Suprapubic skin (tissue), 4 donors: Measurements from ENCODE around the gene TTC21A. TPM values are rescaled to one million over a fixed set of nuclear protein-coding genes. Genes with fewer than 3 reads are reported as not detected.
A peak's percentile ranks its signal among the peaks of the same experiment; 100 is the strongest.

Experiments
- DNase-seq, 2 donors: peaks; one replicate each; pipeline ENCODE4 v3.0.0-alpha.2; 2019; ENCODE audit warnings: low spot score in 2 of 2
- H3K27ac ChIP-seq: fragments of 200-600 bp; sonication (generic); one replicate; pipeline ENCODE4 v1.5.1; 2019
- H3K27me3 ChIP-seq: fragments of 200-600 bp; sonication (generic); one replicate; pipeline ENCODE4 v1.5.1; 2019
- H3K36me3 ChIP-seq: fragments of 200-600 bp; sonication (generic); one replicate; pipeline ENCODE4 v1.5.1; 2019
- H3K4me1 ChIP-seq: fragments of 200-600 bp; sonication (generic); one replicate; pipeline ENCODE4 v1.5.1; 2019
- H3K4me3 ChIP-seq: fragments of 200-600 bp; sonication (generic); one replicate; pipeline ENCODE4 v1.5.1; 2019; ENCODE audit warnings: mild to moderate bottlenecking
- H3K9me3 ChIP-seq: fragments of 200-600 bp; sonication (generic); one replicate; pipeline ENCODE4 v1.5.1; 2019
- CTCF ChIP-seq, 2 donors: fragments of 200-600 bp in 1 of 2; fragments of 450-650 bp in 1 of 2; sonication (generic) in 1 of 2; IDR thresholded peaks; one replicate each; pipeline ENCODE4 v1.5.1; 2016 to 2019; ENCODE audit warnings: antibody characterized with exemption in 2 of 2, mild to moderate bottlenecking in 1 of 2, moderate library complexity in 1 of 2
- EP300 ChIP-seq: sonication (generic); formaldehyde crosslinking; IDR thresholded peaks from one replicate; pipeline ENCODE4 v1.6.1; 2017; ENCODE audit warnings: antibody characterized with exemption
- POLR2A ChIP-seq, 2 donors: fragments of 450-650 bp; IDR thresholded peaks; one replicate each; pipeline ENCODE4 v1.6.1; 2017; ENCODE audit warnings: antibody characterized with exemption in 2 of 2, mild to moderate bottlenecking in 2 of 2, moderate library complexity in 2 of 2
- POLR2AphosphoS5 ChIP-seq, 3 donors: sonication (generic); formaldehyde crosslinking; IDR thresholded peaks; one replicate each; pipeline ENCODE4 v1.6.1; 2017; ENCODE audit warnings: antibody characterized with exemption in 3 of 3
- WGBS: methylation state at CpG from one replicate; pipeline ENCODE4 v1.1.5; 2018; 5-methylcytosine and 5-hydroxymethylcytosine counted together
- total RNA-seq, 4 donors: library from RNA; depleted of rRNA; stranded (reverse); fragments of >200 nt; gene quantifications; one replicate each; pipeline ENCODE4 v1.1.0, GENCODE V29; 2016

Gene TTC21A
- total RNA-seq, 4 donors from 2014 or later: 1.2 to 11.0 (median 4.7) TPM

GRCh38 chr3:39184081-39184967, 76.8 kb downstream of the TTC21A start:
- Histone ChIP-seq H3K27me3 (no peaks in the 10 kb centered on the region), H3K4me3 (no peak overlapping the region), H3K27ac (no peak overlapping the region), H3K4me1 (peaks cover 39% of the 10 kb centered on the region), H3K36me3 (no peaks in the 10 kb centered on the region), H3K9me3 (no peaks in the 10 kb centered on the region)
- 94% methylated on average over 9 of the region's 12 CpGs for WGBS
- TF ChIP-seq POLR2AphosphoS5 (IDR thresholded peaks at IDR 0.05): no peak
- TF ChIP-seq POLR2A (IDR thresholded peaks at IDR 0.05): no peak
- TF ChIP-seq CTCF (IDR thresholded peaks at IDR 0.05): no peak
- no peak for TF ChIP-seq EP300
- DNase-seq: peak in 1 of 2 donors; percentile 58

- Histone ChIP-seq H3K4me1 (peaks cover 37% of the 10 kb centered on the region), H3K27me3 (no peaks in the 10 kb centered on the region), H3K9me3 (no peaks in the 10 kb centered on the region), H3K4me3 (no peak overlapping the region), H3K27ac (no peak overlapping the region), H3K36me3 (no peaks in the 10 kb centered on the region)
- no peak for DNase-seq
- TF ChIP-seq CTCF (IDR thresholded peaks at IDR 0.05): no peak
- no peak for TF ChIP-seq POLR2A (IDR thresholded peaks at IDR 0.05)
- no peak for TF ChIP-seq POLR2AphosphoS5 (IDR thresholded peaks at IDR 0.05)
- no peak for TF ChIP-seq EP300
- 83% methylated on average over 1 of the region's 4 CpGs for WGBS
These were observed 77.4 kb downstream of the TTC21A start for GRCh38 chr3:39184968-39185285.

DNA sequence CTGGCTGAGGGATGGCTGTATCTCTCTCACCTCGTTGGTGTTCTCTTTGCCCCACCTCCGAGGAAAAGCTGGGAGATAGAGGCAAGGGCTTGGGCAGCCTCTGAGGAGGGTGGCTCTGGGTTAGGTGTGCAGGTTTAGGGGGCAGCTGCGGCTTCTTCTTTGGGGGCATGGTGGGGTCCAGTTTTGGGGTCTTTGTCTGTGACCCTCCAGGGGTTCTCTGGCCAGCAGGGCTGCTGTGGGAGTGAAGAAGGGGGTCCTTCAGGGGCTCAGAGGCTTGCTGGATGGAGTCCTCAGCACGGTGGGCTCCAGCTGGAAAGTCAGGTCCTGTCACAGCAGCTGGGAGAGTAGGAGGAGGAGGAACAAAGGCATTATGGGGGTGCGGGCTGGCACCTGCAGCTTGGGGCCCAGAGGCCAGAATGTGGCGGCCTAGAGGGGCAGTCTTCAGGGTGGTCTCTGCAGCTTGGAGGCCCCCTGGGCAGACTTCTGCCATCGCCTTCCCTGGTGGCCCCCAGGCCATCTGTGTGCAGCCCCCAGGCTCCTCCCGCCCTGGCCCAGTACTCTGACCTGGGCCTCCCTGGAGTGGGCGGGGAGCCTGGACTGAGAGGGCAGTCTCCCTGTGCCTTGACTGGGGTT, 78.0 kb downstream of the TTC21A start:
- Histone ChIP-seq H3K4me1 (peaks cover 33% of the 10 kb centered on the region), H3K36me3 (no peaks in the 10 kb centered on the region), H3K9me3 (no peaks in the 10 kb centered on the region), H3K27ac (no peak overlapping the region), H3K27me3 (no peaks in the 10 kb centered on the region), H3K4me3 (no peak overlapping the region)
- DNase-seq: no peak
- TF ChIP-seq POLR2A (IDR thresholded peaks at IDR 0.05): no peak
- no peak for TF ChIP-seq CTCF (IDR thresholded peaks at IDR 0.05)
- no peak for TF ChIP-seq POLR2AphosphoS5 (IDR thresholded peaks at IDR 0.05)
- TF ChIP-seq EP300: no peak
- 89% methylated on average over 3 of the region's 9 CpGs for WGBS

GRCh38 chr3:39185959-39186691, 78.6 kb downstream of the TTC21A start:
- Histone ChIP-seq H3K9me3 (no peaks in the 10 kb centered on the region), H3K27ac (no peak overlapping the region), H3K27me3 (no peaks in the 10 kb centered on the region), H3K36me3 (no peaks in the 10 kb centered on the region), H3K4me1 (peaks cover 26% of the 10 kb centered on the region), H3K4me3 (no peak overlapping the region)
- WGBS: 75% methylated on average over 9 of the region's 14 CpGs
- DNase-seq: no peak
- TF ChIP-seq POLR2A (IDR thresholded peaks at IDR 0.05) (no peak), EP300 (no peak), CTCF (IDR thresholded peaks at IDR 0.05) (no peak), POLR2AphosphoS5 (IDR thresholded peaks at IDR 0.05) (no peak)

- no peak for DNase-seq
- H3K9me3 ChIP-seq: no peaks in the 10 kb centered on the region
- no peak overlapping the region for H3K4me3 ChIP-seq
- H3K27ac ChIP-seq: no peak overlapping the region
- no peaks in the 10 kb centered on the region for H3K27me3 ChIP-seq
- H3K36me3 ChIP-seq: no peaks in the 10 kb centered on the region
- WGBS: no CpG with 5 or more reads among the region's 11 CpGs
- H3K4me1 ChIP-seq: peaks cover 21% of the 10 kb centered on the region
- no peak for TF ChIP-seq EP300
- TF ChIP-seq POLR2A (IDR thresholded peaks at IDR 0.05): no peak
- no peak for TF ChIP-seq POLR2AphosphoS5 (IDR thresholded peaks at IDR 0.05)
- no peak for TF ChIP-seq CTCF (IDR thresholded peaks at IDR 0.05)
These were observed 79.2 kb downstream of the TTC21A start for GRCh38 chr3:39186692-39187151.
